T-helper 1 cell treated with Interleukin-12 subunit alpha and Interleukin-12 subunit beta and Interleukin-4 antibody, amounts not matched to agents 30 μg/mL and 1 μg/mL, for 36 hours (primary cell): ENCODE data around the gene SLC29A4.
"Not testable (repeated sequence)": the region's sequence is repeated elsewhere in the genome, so short reads cannot be mapped to it uniquely, and the experiment has no call there.

ENCODE experiments used
- H3K27ac Mint-ChIP-seq: one replicate; pipeline ENCODE4 v1.8.0; 2021; ENCODE audit warnings: mild to moderate bottlenecking, mixed read lengths
- H3K27me3 Mint-ChIP-seq: one replicate; pipeline ENCODE4 v1.8.0; 2021; ENCODE audit warnings: low read depth, mixed read lengths
- H3K36me3 Mint-ChIP-seq: one replicate; pipeline ENCODE4 v1.8.0; 2021; ENCODE audit warnings: low read depth, mixed read lengths
- H3K4me1 Mint-ChIP-seq: one replicate; pipeline ENCODE4 v1.8.0; 2021; ENCODE audit warnings: low read depth, mixed read lengths
- H3K4me3 Mint-ChIP-seq: one replicate; pipeline ENCODE4 v1.8.0; 2021; ENCODE audit warnings: mild to moderate bottlenecking, moderate library complexity, mixed read lengths
- H3K9me3 Mint-ChIP-seq: one replicate; pipeline ENCODE4 v1.8.0; 2021; ENCODE audit warnings: mixed read lengths

SLC29A4 gene

DNA sequence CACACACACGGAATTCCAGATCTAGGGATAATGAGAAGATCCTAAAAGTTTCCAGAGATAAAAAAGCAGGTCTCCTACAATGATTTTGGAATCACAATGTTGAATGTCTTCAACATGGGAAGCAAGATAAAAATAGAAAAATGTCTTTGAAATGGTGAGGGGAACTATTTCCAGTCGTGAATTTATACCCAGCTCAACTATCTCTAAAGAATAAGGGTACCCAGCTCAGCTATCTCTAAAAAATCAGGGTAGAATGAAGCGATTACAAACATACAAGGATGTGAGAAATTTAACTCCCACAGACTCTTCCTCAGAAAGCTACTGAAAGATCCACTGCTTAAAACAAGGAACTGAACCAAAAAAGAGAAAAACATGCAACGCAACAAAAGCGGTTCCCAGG, 35.9 kb downstream of the SLC29A4 start:
- Mint-ChIP-seq H3K36me3 (peaks cover 47% of the 10 kb centered on the region), H3K9me3 (peaks cover 22% of the 10 kb centered on the region)
- H3K27me3 Mint-ChIP-seq, H3K27ac Mint-ChIP-seq, H3K4me3 Mint-ChIP-seq, H3K4me1 Mint-ChIP-seq: not testable (repeated sequence)

DNA sequence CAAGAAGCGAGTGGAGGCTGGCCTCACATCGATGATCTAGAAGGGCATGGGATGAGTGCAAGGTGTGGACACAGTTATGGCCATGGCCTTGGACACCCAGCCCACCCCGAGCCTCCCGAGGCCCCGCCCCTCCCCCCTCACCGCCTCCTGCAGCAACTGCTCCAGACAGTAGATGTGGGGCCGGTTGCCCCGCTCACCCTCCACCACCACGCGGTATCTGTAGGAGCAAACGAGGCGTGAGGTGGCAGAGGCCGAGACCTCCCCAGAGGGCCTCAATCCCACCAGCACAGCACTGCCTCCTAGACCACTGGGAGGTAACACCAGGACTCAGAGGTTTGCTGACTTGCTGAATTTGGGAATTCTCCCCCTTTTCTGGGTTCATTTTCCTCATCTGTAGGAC, 37.6 kb downstream of the SLC29A4 start:
- Mint-ChIP-seq H3K27ac (no peak overlapping the region), H3K9me3 (peaks cover 22% of the 10 kb centered on the region), H3K27me3 (no peaks in the 10 kb centered on the region), H3K4me1 (no peaks in the 10 kb centered on the region), H3K4me3 (no peak overlapping the region), H3K36me3 (peaks cover 51% of the 10 kb centered on the region)

DNA sequence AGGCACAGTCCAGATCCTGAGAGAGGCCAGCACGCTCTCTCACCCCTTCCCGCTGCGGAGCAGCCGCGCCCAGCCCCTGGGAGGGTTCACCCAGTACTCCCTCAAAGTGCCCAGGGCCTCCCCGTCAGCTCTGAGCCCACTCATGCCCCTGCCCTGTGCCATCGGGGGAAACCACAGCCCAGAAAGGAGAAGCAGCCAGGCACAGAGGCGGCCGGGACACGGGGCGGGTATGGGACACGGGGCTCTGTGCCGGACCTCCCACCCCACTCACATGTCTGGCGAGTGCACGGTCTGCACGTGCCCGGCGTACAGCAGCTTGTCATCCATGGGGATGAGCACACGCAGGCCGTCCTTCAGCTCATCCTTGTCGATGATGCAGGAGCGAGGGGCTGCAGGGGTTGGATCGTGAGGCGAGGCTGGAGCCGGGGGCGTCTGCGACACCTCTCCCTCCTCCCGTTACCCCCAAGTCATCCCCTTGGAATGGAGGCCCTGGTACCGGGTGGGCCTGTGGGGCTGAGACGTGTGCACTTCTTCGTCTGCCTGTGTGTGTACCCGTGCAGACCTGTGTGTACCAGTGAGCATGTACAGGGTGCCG, 38.2 kb downstream of the SLC29A4 start:
- Mint-ChIP-seq H3K9me3 (peaks cover 22% of the 10 kb centered on the region), H3K36me3 (peaks cover 47% of the 10 kb centered on the region), H3K27ac (no peak overlapping the region), H3K4me1 (no peaks in the 10 kb centered on the region), H3K27me3 (no peaks in the 10 kb centered on the region), H3K4me3 (no peak overlapping the region)

- Mint-ChIP-seq H3K36me3 (peaks cover 46% of the 10 kb centered on the region), H3K4me3 (no peak overlapping the region), H3K4me1 (no peaks in the 10 kb centered on the region), H3K27me3 (peaks cover 4% of the 10 kb centered on the region), H3K9me3 (peaks cover 22% of the 10 kb centered on the region), H3K27ac (no peak overlapping the region)
Observed at GRCh38 chr7:5322621-5323410, 40.1 kb downstream of the SLC29A4 start.

DNA sequence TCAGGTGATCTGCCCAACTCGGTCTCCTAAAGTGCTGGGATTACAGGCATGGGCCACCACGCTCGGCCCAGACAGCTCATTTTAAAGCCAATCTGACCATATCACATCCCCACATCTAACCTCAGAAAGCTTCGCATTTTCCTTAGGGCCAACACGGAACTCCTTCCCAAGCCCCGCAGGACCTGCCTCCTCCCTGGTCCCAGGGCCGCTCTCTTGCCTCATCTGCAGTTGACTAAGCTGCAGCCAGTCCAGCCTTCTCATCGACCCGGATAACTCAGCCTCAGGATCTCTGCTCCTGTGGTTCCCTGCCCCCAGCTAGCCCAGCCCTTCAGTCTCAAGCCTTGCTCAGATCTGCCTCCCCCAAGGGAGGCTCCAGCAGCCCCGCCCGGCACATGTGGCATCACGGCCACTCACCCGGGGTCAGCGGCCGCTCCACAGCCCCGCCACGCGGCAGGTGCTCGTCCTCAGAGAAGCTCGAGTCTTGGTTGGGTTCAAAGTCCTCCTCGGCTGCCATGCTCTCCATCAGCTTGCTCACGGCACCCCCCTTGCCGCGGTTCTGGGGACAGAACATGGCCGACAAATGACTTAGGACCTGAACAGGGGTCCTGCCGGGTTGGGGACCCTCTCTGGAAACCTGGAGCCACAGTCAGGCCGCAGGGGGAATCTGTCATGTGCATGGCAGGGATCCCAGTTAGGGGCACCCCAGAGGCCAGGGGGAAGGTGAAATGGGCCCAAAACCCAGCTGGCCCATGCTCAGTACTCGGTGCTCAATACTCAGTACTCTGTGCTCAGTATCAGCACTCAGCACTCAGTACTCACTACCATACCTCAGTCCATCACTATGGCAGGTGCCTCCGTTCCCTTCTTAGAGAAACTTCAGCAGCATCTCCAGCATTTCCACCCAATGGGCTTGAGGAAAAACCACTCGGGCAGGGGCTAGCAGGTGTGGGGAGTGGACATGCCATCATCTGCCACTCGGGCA, 41.3 kb downstream of the SLC29A4 start:
- not testable (repeated sequence) for H3K4me3 Mint-ChIP-seq, H3K27ac Mint-ChIP-seq, H3K4me1 Mint-ChIP-seq, H3K27me3 Mint-ChIP-seq
- Mint-ChIP-seq H3K9me3 (peaks cover 10% of the 10 kb centered on the region), H3K36me3 (peaks cover 35% of the 10 kb centered on the region)

GRCh38 chr7:5324961-5325360, 42.2 kb downstream of the SLC29A4 start:
- Mint-ChIP-seq H3K36me3 (peaks cover 31% of the 10 kb centered on the region), H3K27ac (no peak overlapping the region), H3K4me1 (no peaks in the 10 kb centered on the region), H3K9me3 (peaks cover 1% of the 10 kb centered on the region), H3K4me3 (no peak overlapping the region), H3K27me3 (peaks cover 4% of the 10 kb centered on the region)

DNA sequence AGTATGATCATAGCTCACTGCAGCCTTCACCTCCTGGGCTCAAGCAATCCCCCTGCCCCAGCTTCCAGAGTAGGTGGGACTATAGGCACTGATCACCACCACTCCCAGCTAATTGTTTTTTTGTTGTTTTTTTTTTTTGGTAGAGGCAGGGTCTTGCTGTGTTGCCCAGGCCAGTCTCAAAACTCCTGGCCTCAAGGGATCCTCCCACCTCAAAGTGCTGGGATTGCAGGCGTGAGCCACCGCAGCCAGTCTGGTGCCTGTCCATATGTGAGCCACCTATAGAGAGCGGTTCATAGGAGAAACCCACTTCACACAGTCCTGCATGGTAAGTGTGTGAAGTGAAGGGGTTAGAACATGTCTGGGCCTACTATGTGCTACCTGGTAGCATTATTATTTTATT, 47.5 kb downstream of the SLC29A4 start:
- no peak overlapping the region for H3K27ac Mint-ChIP-seq
- H3K4me1 Mint-ChIP-seq, result peaks cover 14% of the 10 kb centered on the region
- peaks cover 8% of the 10 kb centered on the region for H3K9me3 Mint-ChIP-seq
- no peak overlapping the region for H3K4me3 Mint-ChIP-seq
- peaks cover 35% of the 10 kb centered on the region for H3K36me3 Mint-ChIP-seq
- peaks cover 14% of the 10 kb centered on the region for H3K27me3 Mint-ChIP-seq

- Mint-ChIP-seq H3K9me3 (peaks cover 21% of the 10 kb centered on the region), H3K27ac (no peak overlapping the region), H3K27me3 (peaks cover 17% of the 10 kb centered on the region), H3K4me3 (no peak overlapping the region), H3K4me1 (peaks cover 15% of the 10 kb centered on the region), H3K36me3 (peaks cover 49% of the 10 kb centered on the region)
Observed at GRCh38 chr7:5332579-5332978, 49.8 kb downstream of the SLC29A4 start.

DNA sequence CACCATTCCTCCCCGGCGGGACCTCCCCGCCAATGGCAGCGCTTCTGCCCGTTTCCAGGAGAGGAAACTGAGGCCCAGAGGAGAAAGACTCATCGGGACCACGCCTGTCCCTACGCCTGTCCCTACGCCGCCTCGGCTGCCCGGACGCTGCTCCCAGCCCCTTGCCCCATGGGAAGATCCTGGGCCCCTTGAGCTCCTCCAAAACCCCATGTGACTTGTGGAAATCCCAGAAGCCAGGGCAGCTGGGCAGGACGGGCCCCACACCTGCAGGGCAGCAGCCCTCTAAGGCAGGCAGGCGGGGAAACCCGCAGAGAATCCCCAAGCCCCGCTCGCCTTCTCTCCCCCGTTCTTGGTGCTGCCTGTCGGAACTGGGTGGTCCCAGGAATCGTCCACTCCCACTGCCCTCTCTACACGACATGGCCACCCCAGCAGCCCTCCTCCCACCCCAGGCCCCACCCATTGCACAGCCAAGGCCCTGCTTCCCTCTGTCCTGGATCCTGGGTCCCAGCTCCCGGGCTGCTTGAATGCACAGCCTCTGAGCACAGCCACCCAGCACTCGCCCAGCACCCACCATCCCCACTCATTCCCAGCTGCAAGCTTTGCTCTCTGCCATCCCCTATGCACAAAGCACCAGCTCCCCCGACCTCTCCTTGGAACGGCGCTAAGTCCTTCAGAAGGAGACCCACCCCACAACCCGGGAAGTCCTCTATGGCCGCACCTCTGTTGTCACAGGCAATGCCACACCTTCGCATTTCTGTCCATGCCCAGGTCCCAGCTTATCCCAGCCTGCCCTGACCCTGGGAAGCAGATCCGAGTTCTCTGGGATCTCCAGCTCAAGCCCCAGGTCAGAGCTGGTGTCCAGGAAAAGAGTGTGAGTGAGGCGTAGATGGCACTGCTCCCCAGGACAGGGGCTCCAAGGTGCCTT, 50.6 kb downstream of the SLC29A4 start:
- peaks cover 53% of the 10 kb centered on the region for H3K36me3 Mint-ChIP-seq
- H3K4me1 Mint-ChIP-seq, result peaks cover 15% of the 10 kb centered on the region
- H3K9me3 Mint-ChIP-seq, result peaks cover 25% of the 10 kb centered on the region
- H3K27ac Mint-ChIP-seq, result no peak overlapping the region
- H3K4me3 Mint-ChIP-seq, result no peak overlapping the region
- H3K27me3 Mint-ChIP-seq, result peaks cover 17% of the 10 kb centered on the region

DNA sequence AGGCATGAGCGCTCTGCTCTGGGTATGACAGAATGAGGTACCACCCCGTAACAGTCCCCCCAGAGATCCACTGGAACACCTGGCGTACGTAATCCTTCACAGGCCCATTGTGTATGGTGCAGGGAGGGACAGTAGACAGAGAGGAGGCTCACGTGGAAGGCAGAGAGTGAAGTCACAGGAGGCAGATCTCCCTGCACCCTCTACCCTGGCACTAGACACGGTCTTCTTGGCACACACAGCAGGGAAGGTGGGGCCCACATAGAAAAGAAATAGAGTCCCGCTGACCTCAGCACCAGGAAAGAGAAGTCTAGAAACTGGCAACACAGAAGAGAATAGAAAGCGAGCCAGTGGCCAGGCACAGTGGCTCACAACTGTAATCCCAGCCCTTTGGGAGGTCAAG, 51.9 kb downstream of the SLC29A4 start:
- no peak overlapping the region for H3K27ac Mint-ChIP-seq
- peaks cover 25% of the 10 kb centered on the region for H3K9me3 Mint-ChIP-seq
- no peak overlapping the region for H3K4me3 Mint-ChIP-seq
- H3K27me3 Mint-ChIP-seq, result peaks cover 17% of the 10 kb centered on the region
- peaks cover 58% of the 10 kb centered on the region for H3K36me3 Mint-ChIP-seq
- H3K4me1 Mint-ChIP-seq, result peaks cover 15% of the 10 kb centered on the region

DNA sequence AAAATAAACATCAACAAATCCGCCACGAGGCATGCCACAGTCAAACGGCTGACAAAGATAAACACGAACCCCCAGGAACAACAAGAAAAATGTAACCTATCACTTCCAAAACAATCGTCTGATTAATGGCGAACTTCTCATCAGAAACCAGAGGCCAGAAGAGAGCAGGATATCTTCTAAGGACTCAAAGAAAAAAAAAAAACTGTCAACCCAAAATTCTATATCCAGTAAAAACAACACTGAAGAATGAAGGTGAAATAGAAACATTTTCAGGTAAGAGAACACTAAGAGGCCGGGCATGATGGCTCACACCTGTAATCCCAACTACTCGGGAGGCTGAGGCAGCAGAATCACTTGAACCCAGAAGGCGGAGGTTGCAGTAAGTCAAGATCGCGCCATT, 54.3 kb downstream of the SLC29A4 start:
- Mint-ChIP-seq H3K36me3 (peaks cover 60% of the 10 kb centered on the region), H3K4me1 (peaks cover 11% of the 10 kb centered on the region)

GRCh38 chr7:5339955-5340354, 57.2 kb downstream of the SLC29A4 start:
- peaks cover 6% of the 10 kb centered on the region for H3K27me3 Mint-ChIP-seq
- no peak overlapping the region for H3K27ac Mint-ChIP-seq
- H3K9me3 Mint-ChIP-seq, result peaks cover 41% of the 10 kb centered on the region
- peaks cover 6% of the 10 kb centered on the region for H3K4me1 Mint-ChIP-seq
- no peak overlapping the region for H3K4me3 Mint-ChIP-seq
- peaks cover 77% of the 10 kb centered on the region for H3K36me3 Mint-ChIP-seq

More for the DNA sequence above, 54.3 kb downstream of the SLC29A4 start:
- Mint-ChIP-seq H3K27ac (no peak overlapping the region), H3K9me3 (peaks cover 27% of the 10 kb centered on the region), H3K27me3 (peaks cover 11% of the 10 kb centered on the region), H3K4me3 (no peak overlapping the region)

DNA sequence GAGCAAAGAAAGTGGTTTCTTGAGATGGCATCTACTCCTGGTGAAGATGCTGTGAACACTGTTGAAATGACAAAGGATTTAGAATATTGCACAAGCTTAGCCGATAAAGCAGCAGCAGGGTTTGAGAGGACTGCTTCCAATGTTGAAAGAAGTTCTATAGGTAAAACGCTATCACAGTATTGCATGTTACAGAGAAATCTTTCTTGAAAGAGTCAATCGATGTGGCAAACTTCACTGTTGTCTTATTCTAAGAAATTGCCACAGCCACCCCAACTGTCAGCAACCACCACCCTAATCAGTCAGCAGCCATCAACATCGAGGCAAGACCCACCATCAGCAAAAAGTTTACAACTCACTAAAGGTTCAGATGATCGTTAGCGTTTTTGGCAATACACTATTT, 59.9 kb downstream of the SLC29A4 start:
- no peak overlapping the region for H3K4me3 Mint-ChIP-seq
- H3K27me3 Mint-ChIP-seq, result no peaks in the 10 kb centered on the region
- H3K36me3 Mint-ChIP-seq, result peaks cover 67% of the 10 kb centered on the region
- no peak overlapping the region for H3K27ac Mint-ChIP-seq
- peaks cover 5% of the 10 kb centered on the region for H3K4me1 Mint-ChIP-seq
- peaks cover 33% of the 10 kb centered on the region for H3K9me3 Mint-ChIP-seq

DNA sequence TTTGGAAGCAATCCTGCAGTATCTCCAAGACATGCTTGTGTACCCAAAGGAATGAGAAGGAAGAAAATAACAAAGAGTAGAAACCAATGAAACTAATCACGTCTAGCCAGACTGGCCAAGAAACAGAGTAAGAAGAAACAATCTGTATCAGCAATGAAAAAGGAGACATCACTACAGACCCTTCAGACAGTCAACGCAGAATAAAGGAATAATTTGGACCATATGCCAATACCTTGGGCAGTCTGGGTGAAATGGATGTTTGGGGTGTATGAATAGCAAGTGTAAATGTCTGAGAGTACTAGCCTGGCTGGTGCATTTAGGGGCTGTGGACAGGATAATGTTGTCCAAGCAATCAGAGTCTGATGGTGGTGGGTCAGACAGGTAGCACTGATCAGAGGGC, 61.1 kb downstream of the SLC29A4 start:
- no peak overlapping the region for H3K27ac Mint-ChIP-seq
- H3K36me3 Mint-ChIP-seq, result peaks cover 65% of the 10 kb centered on the region
- H3K4me1 Mint-ChIP-seq, result peaks cover 5% of the 10 kb centered on the region
- H3K4me3 Mint-ChIP-seq, result no peak overlapping the region
- peaks cover 28% of the 10 kb centered on the region for H3K9me3 Mint-ChIP-seq
- no peaks in the 10 kb centered on the region for H3K27me3 Mint-ChIP-seq
